Glutamatergic neuron (in vitro differentiated cells): ENCODE data around the gene MYD88. TPM values are rescaled to one million over a fixed set of nuclear protein-coding genes. Genes with fewer than 3 reads are reported as not detected.
"Not testable (repeated sequence)": the region's sequence is repeated elsewhere in the genome, so short reads cannot be mapped to it uniquely, and the experiment has no call there.

Experiments used
- DNase-seq: peaks from one replicate; pipeline ENCODE4 v3.0.0; 2022
- H3K27ac Mint-ChIP-seq: one replicate; pipeline ENCODE4 v1.8.0; 2020; ENCODE audit warnings: mild to moderate bottlenecking, mixed read lengths, inconsistent platforms; ENCODE audit not compliant: unreplicated experiment
- H3K27me3 Mint-ChIP-seq: one replicate; pipeline ENCODE4 v1.8.0; 2020; ENCODE audit warnings: mild to moderate bottlenecking, moderate library complexity, mixed read lengths, inconsistent platforms; ENCODE audit not compliant: unreplicated experiment
- H3K36me3 Mint-ChIP-seq: one replicate; pipeline ENCODE4 v1.8.0; 2020; ENCODE audit warnings: mild to moderate bottlenecking, mixed read lengths, inconsistent platforms; ENCODE audit not compliant: unreplicated experiment
- H3K4me1 Mint-ChIP-seq: one replicate; pipeline ENCODE4 v1.8.0; 2020; ENCODE audit warnings: mild to moderate bottlenecking, low read depth, mixed read lengths, inconsistent platforms; ENCODE audit not compliant: unreplicated experiment
- H3K4me3 Mint-ChIP-seq: one replicate; pipeline ENCODE4 v1.8.0; 2020; ENCODE audit warnings: mild to moderate bottlenecking, mixed read lengths, inconsistent platforms; ENCODE audit not compliant: unreplicated experiment
- H3K9me3 Mint-ChIP-seq: one replicate; pipeline ENCODE4 v1.8.0; 2020; ENCODE audit warnings: mild to moderate bottlenecking, moderate library complexity, mixed read lengths, inconsistent platforms; ENCODE audit not compliant: unreplicated experiment
- total RNA-seq: library from RNA; stranded (reverse); fragmentation: NEBNext Ultra II Directional; extraction: Animal tissue kit (Norgen Biotek cat#: 25700); gene quantifications from one replicate; pipeline ENCODE4 v1.2.1, GENCODE V29; 2021; ENCODE audit not compliant: unreplicated experiment
- TF ChIP-seq, protein P1 (sequence below): fragments of 200-600 bp; sonication (generic); IDR thresholded peaks from one replicate; pipeline ENCODE4 v1.5.0; 2021; ENCODE audit not compliant: partially characterized antibody, unreplicated experiment

The MYD88 gene
- total RNA-seq, 1 donor from 2014 or later, result 58.0 TPM

DNA sequence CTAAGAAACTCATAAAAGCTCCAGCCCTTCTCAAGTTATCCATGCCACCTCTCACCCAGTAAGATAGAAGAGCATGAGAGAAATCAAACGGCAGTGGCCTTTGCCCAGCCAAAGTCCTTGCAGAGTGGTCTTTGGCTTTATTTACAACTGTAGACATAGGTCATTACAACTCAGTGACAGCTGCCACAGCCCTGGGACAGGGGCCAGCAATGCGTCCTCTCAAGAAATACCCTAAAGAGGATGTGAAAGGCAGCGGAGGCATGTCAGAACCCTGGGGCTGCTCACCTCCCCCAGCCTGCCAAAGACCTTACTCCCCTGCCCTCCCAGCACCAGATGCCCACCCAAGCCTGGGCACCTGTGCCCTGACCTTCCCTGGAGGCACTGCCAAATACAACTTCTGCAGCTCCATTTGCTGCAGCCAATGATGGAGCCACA is 7.8 kb upstream of the MYD88 start:
- TF ChIP-seq, protein P1, sequence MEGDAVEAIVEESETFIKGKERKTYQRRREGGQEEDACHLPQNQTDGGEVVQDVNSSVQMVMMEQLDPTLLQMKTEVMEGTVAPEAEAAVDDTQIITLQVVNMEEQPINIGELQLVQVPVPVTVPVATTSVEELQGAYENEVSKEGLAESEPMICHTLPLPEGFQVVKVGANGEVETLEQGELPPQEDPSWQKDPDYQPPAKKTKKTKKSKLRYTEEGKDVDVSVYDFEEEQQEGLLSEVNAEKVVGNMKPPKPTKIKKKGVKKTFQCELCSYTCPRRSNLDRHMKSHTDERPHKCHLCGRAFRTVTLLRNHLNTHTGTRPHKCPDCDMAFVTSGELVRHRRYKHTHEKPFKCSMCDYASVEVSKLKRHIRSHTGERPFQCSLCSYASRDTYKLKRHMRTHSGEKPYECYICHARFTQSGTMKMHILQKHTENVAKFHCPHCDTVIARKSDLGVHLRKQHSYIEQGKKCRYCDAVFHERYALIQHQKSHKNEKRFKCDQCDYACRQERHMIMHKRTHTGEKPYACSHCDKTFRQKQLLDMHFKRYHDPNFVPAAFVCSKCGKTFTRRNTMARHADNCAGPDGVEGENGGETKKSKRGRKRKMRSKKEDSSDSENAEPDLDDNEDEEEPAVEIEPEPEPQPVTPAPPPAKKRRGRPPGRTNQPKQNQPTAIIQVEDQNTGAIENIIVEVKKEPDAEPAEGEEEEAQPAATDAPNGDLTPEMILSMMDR, result no peak
- Mint-ChIP-seq H3K9me3 (peaks cover 4% of the 10 kb centered on the region), H3K4me3 (no peak overlapping the region), H3K27me3 (peaks cover 6% of the 10 kb centered on the region), H3K36me3 (no peaks in the 10 kb centered on the region), H3K27ac (no peak overlapping the region), H3K4me1 (peaks cover 17% of the 10 kb centered on the region)
- no peak for DNase-seq

DNA sequence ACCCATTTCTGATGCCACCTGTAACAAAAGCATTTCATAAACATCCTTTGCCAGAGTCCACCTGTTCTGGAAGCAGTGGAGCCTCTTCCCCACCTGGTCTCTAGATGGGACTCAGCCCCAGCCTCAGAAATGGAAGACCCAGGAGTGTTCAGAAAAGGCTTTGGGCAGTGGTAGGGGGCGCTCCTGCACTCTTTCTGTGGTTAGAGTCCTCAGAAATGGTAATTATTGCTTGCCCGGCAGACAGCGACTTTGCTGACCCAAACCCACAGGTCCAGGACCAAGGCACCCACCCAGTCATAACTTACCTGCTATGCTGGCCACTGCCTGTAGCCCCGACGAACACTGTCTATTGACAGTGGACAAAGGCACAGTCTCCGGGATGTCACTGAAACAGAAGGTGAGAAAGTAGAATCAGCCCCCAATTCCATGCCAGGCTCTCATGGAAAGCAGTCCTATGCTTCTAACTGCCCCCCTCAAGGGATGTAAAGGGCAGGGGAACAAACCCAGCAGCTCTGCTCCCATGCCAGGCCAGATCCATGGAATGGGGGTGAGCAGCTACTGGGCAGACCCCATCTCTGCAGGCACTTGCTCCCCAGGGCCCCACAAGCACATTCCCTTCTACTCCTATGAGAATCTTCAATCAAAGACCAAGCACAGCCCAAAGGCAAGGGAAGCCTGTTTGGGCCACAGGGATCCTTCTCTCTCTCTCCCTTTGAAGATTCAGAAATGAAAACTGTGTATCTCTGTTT is 6.7 kb upstream of the MYD88 start:
- Mint-ChIP-seq H3K4me3 (no peak overlapping the region), H3K27me3 (peaks cover 10% of the 10 kb centered on the region), H3K9me3 (peaks cover 9% of the 10 kb centered on the region), H3K27ac (peak overlapping the region; percentile 38), H3K36me3 (no peaks in the 10 kb centered on the region), H3K4me1 (peaks cover 19% of the 10 kb centered on the region)
- DNase-seq, result peak; percentile 81
- TF ChIP-seq, protein P1, result peak; percentile 19

DNA sequence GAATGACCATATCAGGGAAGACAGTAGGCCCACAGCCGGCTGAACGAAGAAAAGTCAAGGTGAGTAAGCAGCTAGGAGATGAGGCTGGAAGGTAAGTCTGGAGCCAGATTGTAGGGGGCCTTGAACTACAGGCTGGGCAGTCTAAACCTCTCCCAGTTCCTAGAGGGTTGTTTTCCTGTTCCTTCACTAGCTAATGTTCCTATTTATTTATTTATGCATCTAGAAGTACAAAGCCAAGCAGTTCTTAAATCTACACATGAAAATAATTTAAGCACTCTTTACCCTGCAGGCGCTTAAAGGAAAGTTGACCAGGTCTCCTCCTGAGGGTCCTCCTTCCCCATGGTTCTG is 5.3 kb upstream of the MYD88 start:
- H3K27me3 Mint-ChIP-seq, result peaks cover 13% of the 10 kb centered on the region
- no peaks in the 10 kb centered on the region for H3K36me3 Mint-ChIP-seq
- peaks cover 14% of the 10 kb centered on the region for H3K9me3 Mint-ChIP-seq
- H3K4me3 Mint-ChIP-seq, result peak overlapping the region; percentile 38
- peaks cover 23% of the 10 kb centered on the region for H3K4me1 Mint-ChIP-seq
- TF ChIP-seq, protein P1, result no peak
- DNase-seq, result no peak
- H3K27ac Mint-ChIP-seq, result no peak overlapping the region

DNA sequence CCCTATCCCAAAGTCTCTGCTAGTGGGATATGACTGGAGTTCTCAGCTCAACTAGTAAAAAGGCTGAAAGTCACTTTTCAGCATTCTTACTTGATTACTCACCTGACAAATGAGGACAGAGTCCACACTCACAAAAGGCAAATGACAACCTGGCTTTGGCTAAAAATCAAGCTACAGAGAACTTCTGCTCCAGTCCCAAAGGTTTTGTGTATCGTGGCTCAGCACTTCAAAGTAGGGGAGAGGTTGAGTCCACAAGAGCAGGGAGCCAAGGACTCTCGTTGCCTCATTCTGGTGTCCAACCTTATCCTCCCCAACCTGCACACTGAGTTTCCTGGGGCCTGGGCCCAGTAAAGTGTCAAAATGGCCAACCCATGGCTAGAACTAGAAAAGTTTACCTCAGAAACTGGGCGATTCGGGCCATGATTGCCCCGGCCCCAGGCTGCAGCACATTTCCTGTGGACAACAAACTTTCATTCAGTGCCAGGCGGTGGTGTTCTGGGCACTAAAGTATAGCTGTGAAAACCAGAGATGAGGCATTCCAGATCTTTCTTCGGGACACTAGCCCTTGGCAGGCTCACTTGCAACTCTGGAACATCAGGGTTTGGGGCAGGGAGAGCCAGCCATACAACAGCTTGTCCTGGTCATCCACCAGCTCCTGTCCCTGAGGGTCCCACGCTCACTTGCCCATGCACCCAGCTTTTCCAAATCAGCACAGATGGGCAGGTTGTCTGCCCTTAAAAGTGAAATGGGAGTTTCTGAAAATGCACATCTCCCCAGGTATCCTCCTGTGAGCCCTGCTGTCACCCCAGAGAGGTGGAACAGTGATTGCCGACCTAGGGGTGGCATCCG is 4.7 kb upstream of the MYD88 start:
- no peak for DNase-seq
- Mint-ChIP-seq H3K4me3 (no peak overlapping the region), H3K4me1 (peaks cover 24% of the 10 kb centered on the region), H3K27me3 (peaks cover 15% of the 10 kb centered on the region), H3K9me3 (peaks cover 16% of the 10 kb centered on the region), H3K36me3 (no peaks in the 10 kb centered on the region), H3K27ac (no peak overlapping the region)
- TF ChIP-seq, protein P1, result no peak

DNA sequence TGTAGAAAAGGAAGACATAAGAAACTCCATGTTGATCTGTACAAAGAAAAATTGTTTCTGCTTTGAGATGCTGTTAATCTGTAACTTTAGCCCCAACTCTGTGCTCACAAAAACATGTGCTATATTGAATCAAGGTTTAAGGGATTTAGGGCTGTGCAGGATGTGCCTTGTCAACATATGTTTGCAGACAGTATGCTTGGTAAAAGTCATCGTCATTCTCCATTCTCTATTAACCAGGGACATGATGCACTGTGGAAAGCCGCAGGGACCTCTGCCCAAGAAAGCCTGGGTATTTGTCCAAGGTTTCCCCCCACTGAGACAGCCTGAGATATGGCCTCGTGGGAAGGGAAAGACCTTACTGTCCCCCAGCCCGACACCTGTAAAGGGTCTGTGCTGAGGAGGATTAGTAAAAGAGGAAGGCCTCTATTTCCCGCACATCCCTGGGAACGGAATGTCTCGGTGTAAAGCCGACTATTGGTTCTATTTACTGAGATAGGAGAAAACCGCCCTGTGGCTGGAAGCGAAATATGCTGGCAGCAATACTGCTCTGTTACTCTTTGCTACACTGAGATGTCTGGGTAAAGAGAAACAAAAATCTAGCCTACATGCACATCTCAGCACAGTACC is 3.8 kb upstream of the MYD88 start:
- DNase-seq, H3K36me3 Mint-ChIP-seq: not testable (repeated sequence)
- peak overlapping the region; percentile 7 for H3K4me3 Mint-ChIP-seq
- peaks cover 16% of the 10 kb centered on the region for H3K9me3 Mint-ChIP-seq
- peaks cover 24% of the 10 kb centered on the region for H3K4me1 Mint-ChIP-seq
- H3K27me3 Mint-ChIP-seq, result peaks cover 17% of the 10 kb centered on the region
- peak overlapping the region; percentile 24 for H3K27ac Mint-ChIP-seq

DNA sequence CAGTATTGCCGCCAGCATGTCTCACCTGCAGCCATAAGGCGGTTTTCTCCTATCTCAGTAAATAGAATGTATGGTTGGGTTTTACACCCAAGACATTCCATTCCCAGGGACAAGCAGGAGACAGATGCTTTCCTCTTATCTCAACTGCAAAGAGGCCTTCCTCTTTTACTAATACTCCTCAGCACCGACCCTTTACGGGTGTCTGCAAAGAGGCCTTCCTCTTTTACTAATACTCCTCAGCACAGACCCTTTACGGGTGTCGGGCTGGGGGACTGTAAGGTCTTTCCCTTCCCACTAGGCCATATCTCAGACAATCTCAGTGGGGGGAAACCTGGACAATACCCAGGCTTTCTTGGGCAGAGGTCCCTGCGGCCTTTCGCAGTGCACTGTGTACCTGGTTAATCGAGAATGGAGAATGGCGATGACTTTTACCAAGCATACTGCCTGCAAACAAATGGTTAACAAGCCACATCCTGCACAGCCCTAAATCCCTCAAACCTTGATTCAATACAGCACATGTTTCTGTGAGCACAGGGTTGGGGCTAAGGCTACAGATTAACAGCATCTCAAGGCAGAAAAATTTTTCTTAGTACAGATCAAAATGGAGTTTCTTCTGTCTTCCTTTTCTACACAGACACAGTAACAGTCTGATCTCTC is 2.7 kb upstream of the MYD88 start:
- peaks cover 16% of the 10 kb centered on the region for H3K9me3 Mint-ChIP-seq
- peaks cover 23% of the 10 kb centered on the region for H3K4me1 Mint-ChIP-seq
- H3K27me3 Mint-ChIP-seq, result peaks cover 19% of the 10 kb centered on the region
- H3K4me3 Mint-ChIP-seq, result peak overlapping the region; percentile 99
- H3K36me3 Mint-ChIP-seq, DNase-seq: not testable (repeated sequence)
- H3K27ac Mint-ChIP-seq, result peak overlapping the region; percentile 98
